ENCODE data around the gene FGFR2. TPM values are rescaled to one million over a fixed set of nuclear protein-coding genes. Genes with fewer than 3 reads are reported as not detected.

Gene FGFR2
- total RNA-seq, 1 donor: 13.8 TPM

GRCh38 chr10:121574519-121575166 is 23.6 kb downstream of the FGFR2 start:
- no peak overlapping the region for H2AFZ ChIP-seq (ENCODE audit: low read length)
- no peaks in the 10 kb centered on the region for H3K4me1 ChIP-seq (ENCODE audit: insufficient read depth, low read length)
- no peak overlapping the region for H3K27ac ChIP-seq (ENCODE audit: low read depth, low read length)
- H3K4me3 ChIP-seq (ENCODE audit: insufficient read depth, low read length): no peak overlapping the region
- TF ChIP-seq CTCF (IDR thresholded peaks at IDR 0.05; ENCODE audit: extremely low read depth, low read depth, low read length): no peak
- no peaks in the 10 kb centered on the region for H3K79me2 ChIP-seq (ENCODE audit: insufficient read depth, low read length)
- no peak for DNase-seq (ENCODE audit: insufficient read length, low spot score, missing footprints)
- no peaks in the 10 kb centered on the region for H3K27me3 ChIP-seq (ENCODE audit: insufficient read depth, low read length)
- no peaks in the 10 kb centered on the region for H3K36me3 ChIP-seq (ENCODE audit: insufficient read depth, low read length)
- no peaks in the 10 kb centered on the region for H4K20me1 ChIP-seq (ENCODE audit: insufficient read depth, low read length)
- H3K4me2 ChIP-seq (ENCODE audit: insufficient read depth, low read length): no peak overlapping the region
- no peaks in the 10 kb centered on the region for H3K9me3 ChIP-seq (ENCODE audit: low read depth, low read length)

DNA sequence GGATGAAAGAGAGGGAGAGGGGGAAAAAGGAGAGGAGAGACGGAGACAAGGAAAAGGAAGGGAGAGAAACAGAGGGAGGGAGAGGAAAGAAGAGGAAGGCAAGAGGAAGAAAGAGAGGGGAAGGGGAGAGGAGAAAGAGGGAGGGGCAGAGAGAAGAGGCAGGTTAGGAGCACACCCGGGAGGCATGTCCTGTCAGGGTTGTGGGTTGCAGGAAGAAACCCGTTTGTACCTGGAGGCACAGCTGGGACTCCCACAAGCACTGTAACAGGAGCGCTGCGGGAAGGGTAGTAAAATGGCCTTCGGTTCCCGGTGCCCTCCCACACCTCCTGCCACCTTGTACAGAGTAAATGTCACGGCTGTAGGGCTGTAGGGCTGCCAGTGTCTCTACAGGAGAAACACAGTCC is 24.7 kb downstream of the FGFR2 start:
- Histone ChIP-seq H3K4me3 (ENCODE audit: insufficient read depth, low read length) (no peak overlapping the region), H3K9me3 (ENCODE audit: low read depth, low read length) (no peaks in the 10 kb centered on the region), H4K20me1 (ENCODE audit: insufficient read depth, low read length) (no peaks in the 10 kb centered on the region), H2AFZ (ENCODE audit: low read length) (no peak overlapping the region), H3K27me3 (ENCODE audit: insufficient read depth, low read length) (no peaks in the 10 kb centered on the region), H3K4me1 (ENCODE audit: insufficient read depth, low read length) (no peaks in the 10 kb centered on the region), H3K4me2 (ENCODE audit: insufficient read depth, low read length) (no peak overlapping the region), H3K79me2 (ENCODE audit: insufficient read depth, low read length) (no peaks in the 10 kb centered on the region), H3K36me3 (ENCODE audit: insufficient read depth, low read length) (no peaks in the 10 kb centered on the region), H3K27ac (ENCODE audit: low read depth, low read length) (no peak overlapping the region)
- no peak for TF ChIP-seq CTCF (IDR thresholded peaks at IDR 0.05; ENCODE audit: extremely low read depth, low read depth, low read length)
- no peak for DNase-seq (ENCODE audit: insufficient read length, low spot score, missing footprints)

DNA sequence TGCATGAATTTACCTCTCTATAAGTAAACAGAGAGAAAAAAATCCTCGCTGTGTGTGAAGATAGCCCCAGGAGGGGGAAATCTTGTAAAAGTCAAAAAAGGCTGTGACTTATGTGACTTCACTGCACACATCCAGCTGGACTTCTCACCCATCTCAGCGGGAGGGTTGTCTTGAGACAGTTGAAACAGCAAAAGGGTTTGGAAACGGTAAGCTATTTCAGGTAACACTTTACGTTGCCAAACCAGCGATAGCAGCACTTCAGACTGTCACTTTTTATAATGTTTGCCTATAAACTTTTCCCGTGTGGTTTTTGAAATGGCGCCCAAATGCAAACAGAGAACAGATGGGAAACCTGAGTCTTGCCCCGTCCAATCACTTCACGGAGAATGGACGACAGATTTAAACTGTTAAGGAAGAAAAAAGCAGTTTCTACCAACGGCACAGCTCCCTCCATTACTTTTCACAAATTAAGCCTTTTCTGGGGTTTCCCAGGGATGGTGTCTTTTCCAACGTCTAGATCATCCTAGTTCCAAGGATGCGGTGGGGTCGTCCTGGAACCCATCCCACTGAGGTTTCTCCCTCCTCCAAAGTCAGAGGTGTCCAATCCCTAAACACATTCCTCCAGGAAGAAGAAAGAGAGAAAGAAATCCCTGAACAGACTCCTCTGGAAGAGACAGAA is 25.2 kb downstream of the FGFR2 start:
- Histone ChIP-seq H3K27me3 (ENCODE audit: insufficient read depth, low read length) (no peaks in the 10 kb centered on the region), H4K20me1 (ENCODE audit: insufficient read depth, low read length) (no peaks in the 10 kb centered on the region), H3K4me1 (ENCODE audit: insufficient read depth, low read length) (no peaks in the 10 kb centered on the region), H3K27ac (ENCODE audit: low read depth, low read length) (no peak overlapping the region), H3K79me2 (ENCODE audit: insufficient read depth, low read length) (no peaks in the 10 kb centered on the region), H3K9me3 (ENCODE audit: low read depth, low read length) (no peaks in the 10 kb centered on the region), H3K36me3 (ENCODE audit: insufficient read depth, low read length) (no peaks in the 10 kb centered on the region), H3K4me3 (ENCODE audit: insufficient read depth, low read length) (no peak overlapping the region), H3K4me2 (ENCODE audit: insufficient read depth, low read length) (no peak overlapping the region), H2AFZ (ENCODE audit: low read length) (no peak overlapping the region)
- DNase-seq (ENCODE audit: insufficient read length, low spot score, missing footprints): no peak
- no peak for TF ChIP-seq CTCF (IDR thresholded peaks at IDR 0.05; ENCODE audit: extremely low read depth, low read depth, low read length)

GRCh38 chr10:121570315-121570714 is 27.9 kb downstream of the FGFR2 start:
- no peaks in the 10 kb centered on the region for H4K20me1 ChIP-seq (ENCODE audit: insufficient read depth, low read length)
- H3K27me3 ChIP-seq (ENCODE audit: insufficient read depth, low read length): no peaks in the 10 kb centered on the region
- H3K4me1 ChIP-seq (ENCODE audit: insufficient read depth, low read length): no peaks in the 10 kb centered on the region
- H3K4me2 ChIP-seq (ENCODE audit: insufficient read depth, low read length): no peak overlapping the region
- DNase-seq (ENCODE audit: insufficient read length, low spot score, missing footprints): no peak
- H3K27ac ChIP-seq (ENCODE audit: low read depth, low read length): no peak overlapping the region
- no peaks in the 10 kb centered on the region for H3K9me3 ChIP-seq (ENCODE audit: low read depth, low read length)
- no peaks in the 10 kb centered on the region for H3K79me2 ChIP-seq (ENCODE audit: insufficient read depth, low read length)
- no peaks in the 10 kb centered on the region for H3K36me3 ChIP-seq (ENCODE audit: insufficient read depth, low read length)
- H3K4me3 ChIP-seq (ENCODE audit: insufficient read depth, low read length): no peak overlapping the region
- no peak for TF ChIP-seq CTCF (IDR thresholded peaks at IDR 0.05; ENCODE audit: extremely low read depth, low read depth, low read length)
- no peak overlapping the region for H2AFZ ChIP-seq (ENCODE audit: low read length)
